ENCODE results near the gene PPM1E. TPM values are rescaled to one million over a fixed set of nuclear protein-coding genes. Genes with fewer than 3 reads are reported as not detected.
"Not testable (repeated sequence)": the region's sequence is repeated elsewhere in the genome, so short reads cannot be mapped to it uniquely, and the experiment has no call there.

The PPM1E gene
- total RNA-seq, 1 donor from 2014 or later = 0.30 TPM

GRCh38 chr17:58829172-58829637, 73.6 kb downstream of the PPM1E start:
- intact Hi-C loops (cut with DNase I) = no loop called here
- no peak overlapping the region for H3K4me3 ChIP-seq
- DNase-seq (no peak), ATAC-seq (no peak)
- no peaks in the 10 kb centered on the region for H3K9me3 ChIP-seq
- no peak overlapping the region for H3K27ac ChIP-seq
- H3K4me1 ChIP-seq = no peaks in the 10 kb centered on the region
- no peaks in the 10 kb centered on the region for H3K36me3 ChIP-seq
- no peaks in the 10 kb centered on the region for H3K27me3 ChIP-seq (ENCODE audit: low read depth)
- TF ChIP-seq CTCF (IDR thresholded peaks at IDR 0.05) = no peak

- Histone ChIP-seq H3K27ac (no peak overlapping the region), H3K9me3 (no peaks in the 10 kb centered on the region), H3K4me3 (no peak overlapping the region), H3K27me3 (ENCODE audit: low read depth) (no peaks in the 10 kb centered on the region), H3K36me3 (no peaks in the 10 kb centered on the region), H3K4me1 (no peaks in the 10 kb centered on the region)
- no peak for ATAC-seq
- intact Hi-C loops (cut with DNase I) = no loop called here
- DNase-seq = no peak
- no peak for TF ChIP-seq CTCF (IDR thresholded peaks at IDR 0.05)
Measured at GRCh38 chr17:58831780-58832179, 76.1 kb downstream of the PPM1E start.

- Histone ChIP-seq H3K27me3 (ENCODE audit: low read depth) (no peaks in the 10 kb centered on the region), H3K36me3 (no peaks in the 10 kb centered on the region), H3K9me3 (no peaks in the 10 kb centered on the region), H3K4me1 (no peaks in the 10 kb centered on the region), H3K4me3 (no peak overlapping the region), H3K27ac (no peak overlapping the region)
- ATAC-seq (no peak), DNase-seq (no peak)
- no peak for TF ChIP-seq CTCF (IDR thresholded peaks at IDR 0.05)
- intact Hi-C loops (cut with DNase I) = no loop called here
Measured at GRCh38 chr17:58832514-58832913, 76.9 kb downstream of the PPM1E start.

GRCh38 chr17:58837699-58838098, 82.0 kb downstream of the PPM1E start:
- Histone ChIP-seq H3K27ac (no peak overlapping the region), H3K4me3 (no peak overlapping the region), H3K36me3 (no peaks in the 10 kb centered on the region), H3K4me1 (no peaks in the 10 kb centered on the region), H3K27me3 (ENCODE audit: low read depth) (no peaks in the 10 kb centered on the region), H3K9me3 (no peaks in the 10 kb centered on the region)
- TF ChIP-seq CTCF (IDR thresholded peaks at IDR 0.05) = no peak
- intact Hi-C loops (cut with DNase I) = no loop called here
- no peak for DNase-seq
- ATAC-seq = no peak

GRCh38 chr17:58840820-58841612, 85.4 kb downstream of the PPM1E start:
- no peak for ATAC-seq
- H3K4me3 ChIP-seq = no peak overlapping the region
- H3K27me3 ChIP-seq (ENCODE audit: low read depth) = no peaks in the 10 kb centered on the region
- no peak overlapping the region for H3K27ac ChIP-seq
- no peaks in the 10 kb centered on the region for H3K4me1 ChIP-seq
- intact Hi-C loops (cut with DNase I) = no loop called here
- no peaks in the 10 kb centered on the region for H3K9me3 ChIP-seq
- no peaks in the 10 kb centered on the region for H3K36me3 ChIP-seq
- DNase-seq = no peak
- TF ChIP-seq CTCF (IDR thresholded peaks at IDR 0.05) = no peak

- H3K4me3 ChIP-seq; intact Hi-C loops (cut with DNase I); H3K27ac ChIP-seq; ATAC-seq; H3K9me3 ChIP-seq; H3K4me1 ChIP-seq; DNase-seq; H3K36me3 ChIP-seq; H3K27me3 ChIP-seq (ENCODE audit: low read depth): not testable (repeated sequence)
Measured at GRCh38 chr17:58846413-58846812, 90.8 kb downstream of the PPM1E start.

- H3K4me3 ChIP-seq; H3K27ac ChIP-seq; DNase-seq; H3K27me3 ChIP-seq (ENCODE audit: low read depth); H3K4me1 ChIP-seq; intact Hi-C loops (cut with DNase I); ATAC-seq; H3K36me3 ChIP-seq; H3K9me3 ChIP-seq: not testable (repeated sequence)
Measured at GRCh38 chr17:58850106-58850505, 94.5 kb downstream of the PPM1E start.

Data from lower lobe of right lung (tissue), 2 donors.